Measurements from ENCODE around the gene RPTOR.

RPTOR gene

DNA sequence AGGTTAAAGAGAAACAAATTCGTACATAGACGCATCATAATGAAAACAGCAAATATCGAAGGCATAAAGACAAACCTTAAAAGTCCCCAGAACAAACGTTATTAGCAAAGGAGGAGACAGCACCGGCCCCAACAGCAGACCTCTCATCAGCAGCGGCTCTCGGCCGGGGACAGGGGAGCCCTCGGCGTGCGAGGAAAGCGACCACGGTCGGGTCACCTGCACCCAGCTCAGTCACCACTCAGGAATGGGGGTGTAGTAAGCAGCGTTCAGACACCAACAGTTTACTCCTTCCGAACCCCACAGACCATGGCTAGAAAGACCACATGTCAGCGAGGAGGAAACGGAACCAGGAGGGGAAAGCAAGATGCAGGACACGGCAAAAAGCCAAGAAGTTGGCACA, 337.7 kb downstream of the RPTOR start:
- TF ChIP-seq POLR2AphosphoS5 (IDR thresholded peaks at IDR 0.05; ENCODE audit: low read depth) (no peak), GABPA (IDR thresholded peaks at IDR 0.05; ENCODE audit: low read depth) (no peak), SPI1 (IDR thresholded peaks at IDR 0.05; ENCODE audit: borderline replicate concordance, low read depth) (no peak), REST (IDR thresholded peaks at IDR 0.05; ENCODE audit: insufficient replicate concordance, low read depth) (no peak)
- TF ChIP-seq, protein P1, sequence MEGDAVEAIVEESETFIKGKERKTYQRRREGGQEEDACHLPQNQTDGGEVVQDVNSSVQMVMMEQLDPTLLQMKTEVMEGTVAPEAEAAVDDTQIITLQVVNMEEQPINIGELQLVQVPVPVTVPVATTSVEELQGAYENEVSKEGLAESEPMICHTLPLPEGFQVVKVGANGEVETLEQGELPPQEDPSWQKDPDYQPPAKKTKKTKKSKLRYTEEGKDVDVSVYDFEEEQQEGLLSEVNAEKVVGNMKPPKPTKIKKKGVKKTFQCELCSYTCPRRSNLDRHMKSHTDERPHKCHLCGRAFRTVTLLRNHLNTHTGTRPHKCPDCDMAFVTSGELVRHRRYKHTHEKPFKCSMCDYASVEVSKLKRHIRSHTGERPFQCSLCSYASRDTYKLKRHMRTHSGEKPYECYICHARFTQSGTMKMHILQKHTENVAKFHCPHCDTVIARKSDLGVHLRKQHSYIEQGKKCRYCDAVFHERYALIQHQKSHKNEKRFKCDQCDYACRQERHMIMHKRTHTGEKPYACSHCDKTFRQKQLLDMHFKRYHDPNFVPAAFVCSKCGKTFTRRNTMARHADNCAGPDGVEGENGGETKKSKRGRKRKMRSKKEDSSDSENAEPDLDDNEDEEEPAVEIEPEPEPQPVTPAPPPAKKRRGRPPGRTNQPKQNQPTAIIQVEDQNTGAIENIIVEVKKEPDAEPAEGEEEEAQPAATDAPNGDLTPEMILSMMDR (IDR thresholded peaks at IDR 0.05; ENCODE audit: insufficient read depth, low read length) = no peak
- no peak overlapping the region for H3K27ac ChIP-seq (replicated peaks)
- H3K4me3 ChIP-seq (replicated peaks; ENCODE audit: insufficient read depth, low read length) = no peak overlapping the region
- DNase-seq (ENCODE audit: low read depth in 1 of 2, low spot score in 1 of 2) = no peak
- H3K27me3 ChIP-seq (ENCODE audit: insufficient read depth, poor library complexity, severe bottlenecking) = no peaks in the 10 kb centered on the region

DNA sequence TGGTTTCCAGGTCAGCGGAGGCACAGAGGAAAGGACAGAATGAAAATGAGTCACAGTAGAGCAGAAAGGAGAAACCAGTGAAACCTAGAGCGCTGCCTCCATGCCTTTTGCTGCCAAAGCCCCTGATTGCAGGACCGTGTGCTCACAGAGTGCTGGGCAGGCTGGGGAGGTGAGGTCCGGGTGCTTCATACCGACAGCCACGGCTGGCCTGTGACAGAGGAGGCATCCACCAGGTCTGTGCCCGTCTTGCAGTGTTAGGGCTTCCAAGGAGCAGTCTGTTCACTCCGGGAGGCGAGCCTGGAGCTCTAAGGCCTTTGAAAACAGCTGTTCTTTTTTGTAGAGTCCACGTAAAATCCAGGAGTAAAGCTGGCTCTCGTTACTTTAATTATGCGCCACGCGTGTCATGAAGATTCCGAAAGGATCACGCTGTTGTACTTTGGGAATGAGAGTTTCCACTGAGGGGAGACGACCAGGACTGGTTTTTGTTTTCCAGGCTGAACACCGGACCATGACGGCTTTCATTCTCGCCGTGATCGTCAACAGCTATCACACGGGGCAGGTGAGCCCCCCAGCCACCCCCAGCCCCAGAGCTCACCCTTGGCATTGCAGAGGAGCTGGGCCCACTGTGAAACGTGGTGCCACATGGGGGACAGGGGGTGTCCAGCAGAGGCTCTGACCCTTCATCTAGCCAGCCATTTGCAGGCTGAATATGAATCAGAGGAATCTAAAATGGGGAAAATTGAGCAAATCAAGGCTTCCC, 338.5 kb downstream of the RPTOR start:
- Histone ChIP-seq H3K27me3 (ENCODE audit: insufficient read depth, poor library complexity, severe bottlenecking) (no peaks in the 10 kb centered on the region), H3K27ac (replicated peaks) (no peak overlapping the region), H3K4me3 (replicated peaks; ENCODE audit: insufficient read depth, low read length) (no peak overlapping the region)
- DNase-seq (ENCODE audit: low read depth in 1 of 2, low spot score in 1 of 2) = no peak
- TF ChIP-seq REST (IDR thresholded peaks at IDR 0.05; ENCODE audit: insufficient replicate concordance, low read depth) (no peak), SPI1 (IDR thresholded peaks at IDR 0.05; ENCODE audit: borderline replicate concordance, low read depth) (no peak), POLR2AphosphoS5 (IDR thresholded peaks at IDR 0.05; ENCODE audit: low read depth) (no peak), GABPA (IDR thresholded peaks at IDR 0.05; ENCODE audit: low read depth) (no peak)
- TF ChIP-seq, protein P1 (IDR thresholded peaks at IDR 0.05; ENCODE audit: insufficient read depth, low read length) = no peak

DNA sequence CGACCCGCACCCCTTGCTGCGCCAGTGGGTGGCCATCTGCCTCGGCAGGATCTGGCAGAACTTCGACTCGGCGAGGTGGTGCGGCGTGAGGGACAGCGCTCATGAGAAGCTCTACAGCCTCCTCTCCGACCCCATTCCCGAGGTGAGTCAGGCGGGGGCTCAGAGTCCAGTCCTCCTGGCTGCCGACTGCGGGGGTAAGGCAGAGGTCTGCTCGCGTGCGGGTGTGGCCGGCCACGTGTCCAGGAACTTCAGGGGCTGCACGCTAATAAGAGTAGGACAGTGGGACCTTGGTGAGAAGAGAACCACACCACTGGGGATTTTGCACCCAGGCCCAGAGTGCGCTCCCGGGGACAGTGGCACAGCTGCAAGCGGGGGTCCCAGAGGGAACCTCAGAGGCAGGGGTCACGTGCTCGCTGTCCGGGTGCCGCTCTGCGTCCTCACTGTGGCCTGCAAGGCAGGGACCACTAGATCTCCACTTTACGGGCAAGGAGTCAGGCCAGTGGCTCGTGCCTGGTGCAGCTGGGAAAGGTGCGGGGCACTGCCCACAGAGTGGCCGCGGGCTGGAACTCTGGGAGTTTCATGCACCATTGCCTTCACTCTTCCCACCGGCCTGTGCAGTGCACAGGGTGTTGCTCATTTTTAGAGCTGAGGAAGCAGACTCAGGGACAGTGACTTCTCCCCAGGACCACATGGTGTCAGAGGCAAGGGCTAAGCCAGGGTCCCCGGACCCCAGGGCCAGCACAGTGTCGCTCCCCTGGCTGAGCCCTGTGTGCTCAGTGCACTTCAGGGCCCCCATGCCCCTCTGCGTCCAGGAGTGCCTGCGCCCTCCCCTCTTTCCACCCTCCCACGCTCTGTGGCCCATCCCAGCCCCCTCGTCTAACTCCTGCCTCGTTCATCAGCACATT, 339.4 kb downstream of the RPTOR start:
- Histone ChIP-seq H3K27me3 (ENCODE audit: insufficient read depth, poor library complexity, severe bottlenecking) (no peaks in the 10 kb centered on the region), H3K27ac (replicated peaks) (no peak overlapping the region), H3K4me3 (replicated peaks; ENCODE audit: insufficient read depth, low read length) (no peak overlapping the region)
- DNase-seq (ENCODE audit: low read depth in 1 of 2, low spot score in 1 of 2) = no peak
- TF ChIP-seq REST (IDR thresholded peaks at IDR 0.05; ENCODE audit: insufficient replicate concordance, low read depth) = no peak
- TF ChIP-seq GABPA (IDR thresholded peaks at IDR 0.05; ENCODE audit: low read depth) = no peak
- TF ChIP-seq POLR2AphosphoS5 (IDR thresholded peaks at IDR 0.05; ENCODE audit: low read depth) = no peak
- TF ChIP-seq SPI1 (IDR thresholded peaks at IDR 0.05; ENCODE audit: borderline replicate concordance, low read depth) = no peak
